GM20000 (cell line): ENCODE data around the gene ZFAND3.

ENCODE experiments used
- DNase-seq: peaks from one replicate; pipeline ENCODE4 v3.0.0; 2012; ENCODE audit warnings: low spot score
- CTCF ChIP-seq: IDR thresholded peaks from 2 replicates; pipeline ENCODE4 v1.5.1; 2012; ENCODE audit warnings: mild to moderate bottlenecking, control low read depth; ENCODE audit errors: extremely low read depth, missing control alignments

Gene ZFAND3

DNA sequence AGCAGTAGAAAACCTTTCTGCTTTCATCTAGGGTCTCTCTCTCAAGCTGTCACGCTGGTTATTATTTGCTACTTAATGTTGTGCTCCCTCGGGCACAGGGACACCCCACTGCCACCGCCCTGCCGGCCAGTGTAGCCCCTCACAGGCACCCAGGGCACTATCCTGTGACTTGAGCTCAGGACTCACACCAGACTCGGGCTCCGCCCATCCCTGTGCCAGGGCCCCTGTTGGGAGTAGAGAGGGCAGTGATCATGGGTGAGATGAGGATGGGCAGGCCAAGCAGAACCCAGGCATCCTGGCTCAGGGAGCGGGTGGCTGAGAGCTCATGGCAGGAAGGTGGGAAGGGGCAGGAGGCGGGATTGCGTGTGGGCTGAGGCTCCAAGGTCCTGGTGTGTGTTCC lies 371.9 kb downstream of the ZFAND3 start:
- TF ChIP-seq CTCF = no peak
- no peak for DNase-seq

DNA sequence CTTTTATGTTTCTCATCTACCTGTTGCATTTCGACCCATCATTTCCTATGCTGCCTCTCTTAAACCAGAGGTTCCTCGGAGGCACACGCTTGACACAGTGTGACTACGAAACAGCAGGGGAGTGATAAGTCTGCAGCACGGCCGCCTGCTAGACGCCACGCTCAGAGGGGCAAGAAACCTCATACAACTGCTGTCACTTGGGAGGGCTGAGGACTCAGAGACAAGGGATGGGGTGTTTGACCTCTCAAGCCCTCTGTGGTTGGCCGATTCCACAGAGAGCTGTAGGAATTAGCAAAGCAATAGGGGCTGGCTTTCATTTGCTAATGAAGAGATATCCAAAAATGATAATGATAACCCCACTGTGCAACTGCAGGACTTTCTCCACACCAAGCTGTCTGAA lies 372.5 kb downstream of the ZFAND3 start:
- no peak for DNase-seq
- no peak for TF ChIP-seq CTCF

DNA sequence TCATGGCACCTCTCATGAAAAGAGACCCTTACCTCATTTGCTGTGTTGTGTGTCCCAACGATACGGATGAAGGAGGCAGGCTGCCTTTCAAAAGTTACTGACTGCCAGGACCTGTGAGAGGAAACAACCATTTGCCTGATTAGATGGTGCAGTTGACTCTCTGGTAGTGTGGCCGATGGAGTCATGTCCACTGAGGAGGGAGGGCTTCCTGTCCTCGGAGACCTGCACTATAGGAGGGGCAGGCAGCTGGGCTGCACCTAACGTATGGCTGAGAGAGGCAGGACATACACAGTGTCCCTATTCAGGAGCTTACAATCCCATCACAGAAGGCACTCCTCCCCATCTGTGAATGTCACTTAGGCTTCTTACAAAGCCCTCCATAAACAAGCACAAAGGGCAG lies 373.0 kb downstream of the ZFAND3 start:
- no peak for TF ChIP-seq CTCF
- DNase-seq = no peak

DNA sequence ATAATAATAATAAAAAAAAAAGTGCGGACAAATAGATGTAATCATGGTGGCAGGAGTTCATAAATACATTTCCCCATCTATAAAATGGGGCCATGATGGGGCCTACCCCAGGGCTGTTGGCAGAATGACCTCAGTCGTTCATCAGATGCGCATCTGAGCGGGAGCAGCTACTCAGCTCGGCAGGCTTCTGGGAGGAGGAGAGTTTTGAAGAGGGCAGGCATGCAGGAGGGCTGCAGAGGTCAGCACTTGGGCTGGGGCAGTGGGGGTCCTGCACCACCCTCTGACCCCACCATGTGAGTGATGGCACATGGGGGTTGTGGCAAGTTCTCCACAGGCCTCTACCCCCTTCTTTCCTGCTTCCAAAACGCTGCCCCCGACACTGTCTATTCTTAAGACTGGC lies 373.5 kb downstream of the ZFAND3 start:
- DNase-seq = no peak

GRCh38 chr6:38193481-38194281 lies 374.2 kb downstream of the ZFAND3 start:
- no peak for DNase-seq
- no peak for TF ChIP-seq CTCF

More for the DNA sequence above, 373.5 kb downstream of the ZFAND3 start:
- no peak for TF ChIP-seq CTCF

DNA sequence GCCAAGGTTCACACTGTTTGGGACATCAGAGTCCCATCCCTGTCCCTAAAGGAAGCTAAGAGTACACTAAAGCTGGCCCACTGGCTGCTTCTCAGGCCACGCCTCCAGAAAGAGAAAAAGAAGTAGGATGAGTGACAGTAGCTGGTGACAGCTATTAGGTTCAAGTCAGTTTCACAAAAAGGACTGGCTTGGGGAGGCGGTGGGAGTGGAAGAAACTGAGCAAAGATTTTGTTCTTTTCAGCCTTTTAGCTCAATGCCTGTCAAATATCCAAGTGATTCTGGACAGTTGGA lies 374.7 kb downstream of the ZFAND3 start:
- DNase-seq = no peak
- TF ChIP-seq CTCF = no peak

GRCh38 chr6:38194589-38194988 lies 375.1 kb downstream of the ZFAND3 start:
- DNase-seq = no peak
- no peak for TF ChIP-seq CTCF
